Measurements from ENCODE around the gene SPATA31C2.

The SPATA31C2 gene

GRCh38 chr9:88168564-88168963 is 30.3 kb upstream of the SPATA31C2 start:
- no peak overlapping the region for H2AFZ ChIP-seq (ENCODE audit: low read length)
- H3K9ac ChIP-seq (ENCODE audit: low read length) = no peak overlapping the region
- no peak overlapping the region for H3K4me2 ChIP-seq (ENCODE audit: low read length)
- H3K9me2 ChIP-seq (ENCODE audit: low read depth, low read length) = no peaks in the 10 kb centered on the region
- no peak for TF ChIP-seq EZH2 (IDR thresholded peaks at IDR 0.05; ENCODE audit: borderline replicate concordance, low read length)
- no peak for TF ChIP-seq CTCF (IDR thresholded peaks at IDR 0.05; ENCODE audit: low read length)
- H4K20me1 ChIP-seq (ENCODE audit: insufficient read depth, low read length) = no peaks in the 10 kb centered on the region
- H3K4me3 ChIP-seq (ENCODE audit: low read depth, low read length, poor library complexity, severe bottlenecking) = no peak overlapping the region
- no peaks in the 10 kb centered on the region for H3K27me3 ChIP-seq (ENCODE audit: insufficient read depth, low read length)
- no peaks in the 10 kb centered on the region for H3K9me3 ChIP-seq (ENCODE audit: low read length)
- H3F3A ChIP-seq (ENCODE audit: insufficient read depth, low read length) = no peaks in the 10 kb centered on the region
- no peaks in the 10 kb centered on the region for H3K79me2 ChIP-seq (ENCODE audit: insufficient read depth, low read length)
- no peaks in the 10 kb centered on the region for H3K36me3 ChIP-seq (ENCODE audit: insufficient read depth, low read length)
- H3K4me1 ChIP-seq (ENCODE audit: insufficient read depth, low read length, severe bottlenecking) = no peaks in the 10 kb centered on the region
- no peak overlapping the region for H3K27ac ChIP-seq (ENCODE audit: low read depth, low read length, poor library complexity, severe bottlenecking)

GRCh38 chr9:88166660-88167059 is 28.4 kb upstream of the SPATA31C2 start:
- Histone ChIP-seq H3K9ac (ENCODE audit: low read length) (no peak overlapping the region), H3K9me3 (ENCODE audit: low read length) (no peaks in the 10 kb centered on the region), H4K20me1 (ENCODE audit: insufficient read depth, low read length) (no peaks in the 10 kb centered on the region), H3K27ac (ENCODE audit: low read depth, low read length, poor library complexity, severe bottlenecking) (no peak overlapping the region), H3K9me2 (ENCODE audit: low read depth, low read length) (no peaks in the 10 kb centered on the region), H2AFZ (ENCODE audit: low read length) (no peak overlapping the region), H3K4me3 (ENCODE audit: low read depth, low read length, poor library complexity, severe bottlenecking) (no peak overlapping the region), H3F3A (ENCODE audit: insufficient read depth, low read length) (no peaks in the 10 kb centered on the region), H3K36me3 (ENCODE audit: insufficient read depth, low read length) (no peaks in the 10 kb centered on the region), H3K4me1 (ENCODE audit: insufficient read depth, low read length, severe bottlenecking) (no peaks in the 10 kb centered on the region), H3K27me3 (ENCODE audit: insufficient read depth, low read length) (no peaks in the 10 kb centered on the region), H3K79me2 (ENCODE audit: insufficient read depth, low read length) (no peaks in the 10 kb centered on the region), H3K4me2 (ENCODE audit: low read length) (no peak overlapping the region)
- TF ChIP-seq CTCF (IDR thresholded peaks at IDR 0.05; ENCODE audit: low read length) (no peak), EZH2 (IDR thresholded peaks at IDR 0.05; ENCODE audit: borderline replicate concordance, low read length) (no peak)

GRCh38 chr9:88164850-88165249 is 26.6 kb upstream of the SPATA31C2 start:
- Histone ChIP-seq H3K9me2 (ENCODE audit: low read depth, low read length) (no peaks in the 10 kb centered on the region), H3K27me3 (ENCODE audit: insufficient read depth, low read length) (no peaks in the 10 kb centered on the region), H3K79me2 (ENCODE audit: insufficient read depth, low read length) (no peaks in the 10 kb centered on the region), H4K20me1 (ENCODE audit: insufficient read depth, low read length) (no peaks in the 10 kb centered on the region), H3K36me3 (ENCODE audit: insufficient read depth, low read length) (no peaks in the 10 kb centered on the region), H3F3A (ENCODE audit: insufficient read depth, low read length) (no peaks in the 10 kb centered on the region), H3K27ac (ENCODE audit: low read depth, low read length, poor library complexity, severe bottlenecking) (no peak overlapping the region), H3K4me3 (ENCODE audit: low read depth, low read length, poor library complexity, severe bottlenecking) (no peak overlapping the region), H3K9ac (ENCODE audit: low read length) (no peak overlapping the region), H3K4me2 (ENCODE audit: low read length) (no peak overlapping the region), H3K4me1 (ENCODE audit: insufficient read depth, low read length, severe bottlenecking) (no peaks in the 10 kb centered on the region), H2AFZ (ENCODE audit: low read length) (no peak overlapping the region), H3K9me3 (ENCODE audit: low read length) (no peaks in the 10 kb centered on the region)
- TF ChIP-seq EZH2 (IDR thresholded peaks at IDR 0.05; ENCODE audit: borderline replicate concordance, low read length) = no peak
- no peak for TF ChIP-seq CTCF (IDR thresholded peaks at IDR 0.05; ENCODE audit: low read length)
